Mammary epithelial cell (primary cell): Measurements from ENCODE around the gene TXN.

Experiments used
- CTCF ChIP-seq, 2 donors: IDR thresholded peaks in 1 of 2; conservative IDR thresholded peaks in 1 of 2; 2 replicates each; pipeline ENCODE4 v1.5.1; 2011 to 2012; ENCODE audit warnings: inconsistent platforms in 2 of 2, low read length in 2 of 2, mild to moderate bottlenecking in 2 of 2, control low read depth in 1 of 2, low read depth in 1 of 2; ENCODE audit not compliant: insufficient read depth in 1 of 2; ENCODE audit errors: extremely low read depth in 1 of 2
- EZH2 ChIP-seq: IDR thresholded peaks from 2 replicates; pipeline ENCODE4 v1.6.1; 2012; ENCODE audit warnings: low read length, inconsistent platforms, borderline replicate concordance

- TF ChIP-seq CTCF (conservative IDR thresholded peaks at IDR 0.05 in 1 of 2, IDR thresholded peaks at IDR 0.05 in 1 of 2; ENCODE audit: extremely low read depth in 1 of 2, insufficient read depth in 1 of 2, low read depth in 1 of 2, low read length in 2 of 2) = no peak
- no peak for TF ChIP-seq EZH2
Measured at GRCh38 chr9:110241260-110241857, 14.9 kb downstream of the TXN start.
